ENCODE results near the gene PDE6A.
"Not testable (repeated sequence)": the region's sequence is repeated elsewhere in the genome, so short reads cannot be mapped to it uniquely, and the experiment has no call there.

Gene PDE6A

DNA sequence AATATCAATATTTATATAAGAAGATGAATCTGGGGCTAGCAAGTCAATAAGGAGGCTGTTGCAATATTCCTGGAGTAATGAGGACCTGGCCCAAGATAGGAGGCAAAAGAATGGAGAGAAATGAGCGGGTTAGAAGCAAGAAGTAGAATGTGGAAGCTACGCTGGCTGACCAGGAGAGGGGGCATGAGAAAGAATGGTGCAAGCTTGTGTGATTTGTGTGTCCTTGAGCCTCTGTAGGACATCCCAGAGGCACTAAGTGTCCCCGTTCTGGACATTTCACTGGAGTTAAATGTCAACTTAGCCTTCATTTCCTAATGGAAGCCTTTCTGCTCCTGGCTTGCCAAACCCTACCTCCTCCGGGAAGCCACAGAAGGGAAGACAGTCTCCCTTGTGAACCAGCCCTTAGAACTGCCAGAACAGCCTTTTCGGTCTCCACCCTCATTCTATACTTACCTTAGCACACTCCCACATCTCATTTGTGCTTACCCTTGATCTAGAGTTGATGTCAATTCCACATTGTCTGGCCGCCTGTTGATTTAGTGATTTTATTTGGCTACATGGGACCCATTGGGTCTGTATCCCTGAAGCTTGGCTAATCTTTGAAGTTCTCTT, 6.7 kb upstream of the PDE6A start:
- DNase-seq = no peak

DNA sequence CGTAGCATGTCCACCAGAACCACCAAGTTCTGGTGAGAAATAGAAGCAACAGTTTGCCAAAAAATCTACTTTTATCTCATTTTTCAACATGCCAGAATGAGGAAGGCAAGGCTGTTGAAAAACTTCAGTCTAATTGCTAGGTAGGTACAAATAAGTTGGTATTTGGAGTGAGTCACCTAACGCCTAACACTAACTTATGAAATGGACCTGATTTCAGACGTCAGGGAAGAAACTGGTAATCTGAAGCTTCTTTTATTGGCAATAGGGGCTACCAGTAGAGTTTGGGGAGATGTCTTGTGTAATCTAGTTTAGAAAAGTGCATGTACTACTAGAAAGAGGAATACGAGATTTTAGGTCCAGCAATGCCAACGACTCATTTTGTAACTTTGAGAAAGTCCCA, 4.4 kb upstream of the PDE6A start:
- DNase-seq = no peak

GRCh38 chr5:149946118-149946517, 1.5 kb upstream of the PDE6A start:
- no peak for DNase-seq

DNA sequence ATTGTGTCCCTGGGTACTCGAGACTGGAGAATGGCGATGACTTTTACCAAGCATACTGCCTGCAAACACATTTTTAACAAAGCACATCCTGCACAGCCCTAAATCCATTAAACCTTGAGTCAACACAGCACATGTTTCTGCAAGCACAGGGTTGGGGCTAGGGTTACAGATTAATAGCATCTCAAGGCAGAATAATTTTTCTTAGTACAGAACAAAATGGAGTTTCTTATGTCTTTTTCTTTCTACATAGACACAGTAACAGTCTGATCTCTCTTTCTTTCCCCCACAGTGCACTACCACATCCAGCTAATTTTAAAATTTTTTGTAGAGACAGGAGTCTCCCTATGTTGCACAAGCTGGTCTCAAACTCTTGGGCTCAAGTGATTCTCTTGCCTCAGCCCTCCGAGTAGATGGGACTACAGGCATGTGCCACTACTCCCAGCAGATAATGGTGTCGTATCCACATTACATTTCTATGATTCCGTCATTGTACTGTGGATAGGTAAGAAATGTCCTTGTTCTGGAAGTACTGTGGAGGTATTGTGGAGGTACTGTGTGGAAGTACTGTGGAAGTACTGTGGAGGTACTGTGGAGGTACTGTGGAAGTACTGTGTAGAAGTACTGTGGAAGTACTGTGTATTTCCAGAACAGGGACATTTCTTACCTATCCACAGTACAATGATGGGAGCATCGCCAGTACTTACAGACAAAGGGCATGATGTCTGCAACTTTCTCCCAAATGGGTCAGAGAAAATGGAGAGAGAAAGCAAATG, 1.2 kb downstream of the PDE6A start:
- DNase-seq = not testable (repeated sequence)

DNA sequence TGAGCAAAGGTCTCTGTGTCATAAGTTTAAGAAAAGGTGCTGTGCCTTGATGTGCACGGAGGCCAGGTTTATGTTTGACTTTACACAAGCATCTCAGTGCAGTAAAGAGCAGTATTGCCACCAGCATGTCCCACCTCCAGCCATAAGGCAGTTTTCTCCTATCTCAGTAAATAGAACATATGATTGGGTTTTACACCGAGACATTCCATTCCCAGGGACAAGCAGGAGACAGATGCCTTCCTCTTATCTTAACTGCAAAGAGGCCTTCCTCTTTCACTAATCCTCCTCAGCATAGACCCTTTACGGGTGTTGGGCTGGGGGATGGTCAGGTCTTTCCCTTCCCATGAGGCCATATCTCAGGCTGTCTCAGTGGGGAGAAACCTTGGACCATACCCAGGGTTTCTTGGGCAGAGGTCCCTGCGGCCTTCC, 1.8 kb downstream of the PDE6A start:
- not testable (repeated sequence) for DNase-seq

GRCh38 chr5:149942199-149942598, 2.4 kb downstream of the PDE6A start:
- no peak for DNase-seq

DNA sequence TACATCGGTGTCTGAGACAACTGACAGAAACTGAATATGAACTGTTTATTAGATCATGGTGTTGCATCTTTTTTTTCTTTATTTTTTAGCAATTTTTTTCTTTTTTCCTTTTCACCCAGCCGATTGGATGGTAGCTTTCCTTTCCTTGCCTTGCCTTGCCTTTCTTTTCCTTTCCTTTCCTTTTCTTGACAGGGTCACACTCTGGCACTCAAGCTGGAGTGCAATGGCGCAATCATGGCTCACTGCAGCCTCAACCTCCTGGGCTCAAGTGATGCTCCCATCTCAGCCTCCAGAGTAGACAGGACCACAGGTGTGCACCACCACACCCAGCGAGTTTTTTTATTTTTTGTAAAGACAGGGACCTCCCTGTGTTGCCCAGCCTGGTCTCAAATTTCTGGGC, 2.8 kb downstream of the PDE6A start:
- no peak for DNase-seq

GRCh38 chr5:149940941-149941644, 3.5 kb downstream of the PDE6A start:
- DNase-seq = no peak

GRCh38 chr5:149940077-149940574, 4.5 kb downstream of the PDE6A start:
- DNase-seq = no peak

DNA sequence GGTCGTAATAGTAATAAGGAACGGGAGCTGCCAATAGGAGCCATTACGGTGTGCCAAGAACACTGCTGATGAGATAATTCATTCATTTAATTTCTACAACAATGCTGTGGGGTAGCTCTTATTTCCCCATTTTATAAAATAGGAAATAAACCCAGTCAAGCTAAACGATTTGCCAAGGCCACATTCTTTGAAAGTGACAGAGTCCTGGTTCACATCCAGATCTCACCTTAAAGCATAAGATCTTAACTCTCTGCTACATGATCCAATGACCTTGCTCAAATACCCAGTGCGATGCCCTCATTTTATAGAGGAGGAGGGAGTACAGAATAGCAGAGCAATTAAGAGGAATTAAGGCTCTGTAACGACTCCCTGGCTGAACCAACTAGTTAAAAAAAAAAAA, 5.0 kb downstream of the PDE6A start:
- no peak for DNase-seq

DNA sequence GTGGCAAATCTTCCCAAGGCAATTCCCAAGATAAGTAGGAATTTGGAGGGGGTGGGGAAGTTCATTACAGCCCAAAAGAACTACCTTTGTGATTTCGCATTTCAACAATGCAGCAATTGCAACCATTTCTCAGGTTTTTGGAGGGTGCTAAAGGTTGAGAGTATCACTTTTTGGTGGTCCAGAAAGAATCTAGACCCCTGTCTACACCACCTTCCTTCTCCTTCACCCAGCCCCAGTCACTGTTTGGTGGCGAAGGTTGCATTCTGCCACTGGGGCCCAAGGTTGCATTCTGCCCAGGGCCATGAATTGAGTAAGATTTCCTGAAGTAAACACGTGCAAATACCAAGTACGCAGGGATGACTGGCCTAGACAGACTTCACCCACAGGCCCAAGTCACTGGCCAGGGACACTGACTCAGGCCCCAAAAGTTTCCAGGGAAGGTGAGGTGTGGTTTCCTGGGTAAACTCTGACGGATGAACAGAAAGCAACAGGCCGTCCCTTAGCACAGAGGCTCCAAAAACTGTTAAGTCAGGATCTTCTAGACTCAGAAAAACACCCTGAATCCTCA, 5.7 kb downstream of the PDE6A start:
- no peak for DNase-seq

GRCh38 chr5:149938279-149938678, 6.3 kb downstream of the PDE6A start:
- DNase-seq = no peak

DNA sequence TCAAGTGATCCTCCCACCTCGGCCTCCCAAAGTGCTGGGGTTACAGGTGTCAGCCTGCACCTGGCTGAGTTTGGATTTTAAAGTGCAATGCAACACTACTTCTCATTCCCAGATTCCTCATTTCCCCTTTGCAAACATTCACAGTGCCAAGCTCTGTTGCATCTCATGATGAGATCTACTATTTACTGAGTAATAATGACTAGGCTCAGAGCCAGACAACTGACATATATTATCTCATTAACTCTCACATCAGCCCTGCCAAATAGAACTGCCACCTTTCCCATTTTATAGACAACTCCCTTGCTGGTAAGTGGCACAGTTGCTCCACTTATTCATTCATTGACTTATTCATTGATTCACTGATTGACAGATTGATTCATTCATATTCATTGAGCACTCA, 7.0 kb downstream of the PDE6A start:
- DNase-seq = peak; percentile 68 to 93

DNA sequence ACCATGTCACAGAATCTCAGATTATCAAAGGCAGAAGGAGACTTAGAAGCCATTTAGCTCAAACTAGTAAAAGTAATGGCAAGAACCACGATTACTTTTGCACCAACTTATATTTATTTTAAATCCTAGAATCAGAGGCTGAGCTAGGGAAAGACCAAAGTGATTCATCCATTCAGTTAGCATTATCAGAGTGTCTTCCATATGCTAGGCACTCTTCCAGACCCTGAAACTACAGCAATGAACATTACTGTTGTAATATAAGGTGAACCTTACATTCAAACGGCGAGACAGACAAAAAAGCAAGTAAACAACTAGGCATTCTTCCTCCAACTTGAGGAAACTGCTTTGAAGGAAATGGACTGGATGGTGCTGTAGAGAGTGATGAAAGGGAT, 7.9 kb downstream of the PDE6A start:
- DNase-seq = no peak

DNA sequence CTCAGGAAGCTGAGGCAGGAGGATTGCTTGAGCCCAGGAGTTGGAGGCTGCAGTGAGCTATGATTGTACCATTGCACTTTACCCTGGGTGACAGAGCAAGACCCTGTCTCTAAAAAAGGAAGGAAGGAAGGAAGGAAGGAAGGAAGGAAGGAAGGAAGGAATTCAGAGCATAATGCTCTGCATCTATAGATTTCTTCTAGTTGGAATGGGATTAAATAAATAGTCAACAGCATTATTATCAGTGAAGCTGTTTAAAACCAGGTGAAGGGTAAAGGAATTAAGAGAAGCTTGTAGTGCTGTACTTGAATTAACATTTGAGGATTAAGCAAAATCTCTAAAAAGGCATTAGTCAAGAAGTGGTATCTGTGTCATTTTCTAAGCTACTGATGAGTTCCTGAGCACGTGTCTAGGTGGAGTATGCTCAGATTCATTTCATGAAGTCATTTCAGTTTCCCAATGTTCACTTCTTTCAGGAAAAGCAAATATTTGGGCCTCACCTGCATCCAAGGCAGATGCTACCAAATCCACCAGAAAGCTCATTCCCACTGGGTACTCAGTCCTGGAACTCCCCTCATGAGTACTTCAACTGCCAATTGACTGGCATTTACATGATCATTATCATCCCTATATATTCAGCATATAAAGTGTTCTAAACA, 8.4 kb downstream of the PDE6A start:
- no peak for DNase-seq

- no peak for DNase-seq
These were observed 9.1 kb downstream of the PDE6A start for GRCh38 chr5:149935431-149935901.

- DNase-seq = peak; percentile 19 to 47
These were observed 11.9 kb downstream of the PDE6A start for GRCh38 chr5:149932445-149933350.

DNA sequence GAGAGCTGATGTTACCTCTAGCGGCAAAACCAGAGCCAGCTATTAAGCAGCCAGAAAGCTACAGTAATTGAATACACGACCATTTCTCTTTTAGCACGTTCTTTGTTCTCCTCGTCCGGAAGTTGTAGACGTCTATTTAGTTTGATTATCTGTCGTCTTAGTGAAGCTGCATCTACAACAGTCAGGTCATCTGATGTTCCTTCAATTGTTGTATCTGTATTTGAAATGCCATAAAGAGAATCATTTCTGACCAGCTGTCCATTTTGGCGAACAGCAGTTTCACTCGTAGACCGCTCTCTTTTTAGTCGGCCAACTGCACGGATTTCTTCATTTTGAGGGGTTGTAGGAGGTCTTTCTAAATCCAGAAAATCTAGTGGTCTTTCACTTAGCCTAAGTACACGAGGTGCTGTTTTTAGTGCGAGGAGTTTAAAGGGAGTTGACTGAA, 12.6 kb downstream of the PDE6A start:
- DNase-seq = peak; percentile 22 to 64

DNA sequence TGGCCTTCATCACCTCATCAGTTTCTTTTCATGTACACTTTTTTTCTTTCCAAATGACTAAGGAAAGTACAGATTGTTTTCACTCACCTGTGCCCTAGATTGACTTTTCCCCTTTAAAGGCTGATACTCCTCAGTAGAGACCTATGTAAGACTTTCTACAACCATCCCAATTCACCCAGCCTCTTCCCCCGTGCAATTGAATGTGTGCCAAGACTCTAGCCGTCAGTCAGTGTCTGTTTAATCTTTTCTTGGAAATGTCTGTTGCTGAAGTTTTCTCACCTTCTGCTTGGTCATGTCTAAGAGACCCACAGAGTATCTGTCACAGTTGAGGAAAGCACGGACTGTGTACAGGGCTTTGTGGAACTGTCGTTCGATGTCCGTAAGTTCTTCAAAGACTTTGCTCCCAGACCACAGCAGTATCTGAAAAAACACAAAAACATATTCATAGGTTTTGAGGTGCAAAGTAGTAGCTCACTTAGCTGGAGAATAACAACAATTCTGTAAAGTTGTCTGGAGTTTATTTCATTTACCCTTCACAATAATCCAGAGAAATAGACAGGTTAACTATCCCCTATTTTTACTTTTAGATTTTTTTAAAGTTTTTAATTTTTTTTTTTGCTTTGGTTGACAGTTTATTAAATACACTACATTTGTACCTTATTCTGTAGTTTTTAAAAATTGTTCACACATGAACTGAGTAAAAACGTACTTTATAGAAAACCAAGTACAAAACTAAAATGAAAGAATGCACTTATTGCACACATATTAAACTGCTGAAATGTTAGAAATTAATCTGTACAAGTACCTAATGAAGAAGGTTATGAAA, 13.6 kb downstream of the PDE6A start:
- DNase-seq = no peak

- no peak for DNase-seq
These were observed 14.4 kb downstream of the PDE6A start for GRCh38 chr5:149930043-149930748.
